ENCODE data around the gene TRIM54.
A peak's percentile ranks its signal among the peaks of the same experiment; 100 is the strongest.

Gene TRIM54

DNA sequence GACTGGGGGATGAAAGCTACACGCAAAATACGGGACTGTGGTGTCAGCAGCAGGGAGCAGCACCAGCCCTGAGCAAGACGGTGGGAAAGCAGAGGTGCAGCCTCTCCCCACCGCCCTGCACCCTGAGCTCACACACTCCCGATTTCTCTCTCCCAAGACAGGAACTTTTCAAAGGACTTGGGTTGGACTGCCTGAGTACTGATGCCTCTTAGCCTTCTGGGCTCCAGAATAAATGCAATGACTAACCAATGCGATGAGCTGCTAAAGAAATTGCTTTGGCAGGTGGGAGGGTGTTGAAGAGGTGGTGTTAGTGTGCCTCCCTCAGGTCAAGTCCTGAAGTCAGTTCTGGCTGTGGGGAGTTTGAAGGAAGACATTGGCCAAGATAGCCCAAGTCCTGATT lies 9.6 kb downstream of the TRIM54 start:
- ChIA-PET CTCF (interaction anchor here (0.6 to 17.4 kb wide), 14 partner anchors 10 to 331 kb away, joined by 3 to 211 read pairs (median 4); partner anchors contain the start of genes KHK and TRIM54), POLR2A (no interaction called here)
- Histone ChIP-seq H3K27ac (ENCODE audit: extremely low read depth, low read depth, low read length) (no peak overlapping the region), H3K36me3 (ENCODE audit: control insufficient read depth in 2 of 2, insufficient read depth in 1 of 2, low read length in 2 of 2) (no peaks in the 10 kb centered on the region), H3K4me1 (ENCODE audit: control insufficient read depth, insufficient read depth, low read length) (peaks cover 13% of the 10 kb centered on the region), H3K9me3 (ENCODE audit: control insufficient read depth, insufficient read depth, low read depth, low read length) (no peaks in the 10 kb centered on the region), H3K4me3 (ENCODE audit: low read depth, low read length) (no peak overlapping the region)
- TF ChIP-seq BCL11B (tag by site-specific recombination; IDR thresholded peaks at IDR 0.05; ENCODE audit: low read depth) = no peak
- TF ChIP-seq ZEB2 (tag by site-specific recombination; IDR thresholded peaks at IDR 0.05) = no peak
- TF ChIP-seq, protein P1, sequence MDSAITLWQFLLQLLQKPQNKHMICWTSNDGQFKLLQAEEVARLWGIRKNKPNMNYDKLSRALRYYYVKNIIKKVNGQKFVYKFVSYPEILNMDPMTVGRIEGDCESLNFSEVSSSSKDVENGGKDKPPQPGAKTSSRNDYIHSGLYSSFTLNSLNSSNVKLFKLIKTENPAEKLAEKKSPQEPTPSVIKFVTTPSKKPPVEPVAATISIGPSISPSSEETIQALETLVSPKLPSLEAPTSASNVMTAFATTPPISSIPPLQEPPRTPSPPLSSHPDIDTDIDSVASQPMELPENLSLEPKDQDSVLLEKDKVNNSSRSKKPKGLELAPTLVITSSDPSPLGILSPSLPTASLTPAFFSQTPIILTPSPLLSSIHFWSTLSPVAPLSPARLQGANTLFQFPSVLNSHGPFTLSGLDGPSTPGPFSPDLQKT (IDR thresholded peaks at IDR 0.05; ENCODE audit: borderline replicate concordance, low read depth, low read length) = no peak
- TF ChIP-seq ZNF24 (tag by site-specific recombination; IDR thresholded peaks at IDR 0.05) = no peak
- TF ChIP-seq ZFHX2 (tag by site-specific recombination; conservative IDR thresholded peaks at IDR 0.05) = peak; percentile 54
- TF ChIP-seq TCF7L2 (IDR thresholded peaks at IDR 0.05; ENCODE audit: borderline replicate concordance, low read depth, low read length) = no peak
- peak; percentile 44 for TF ChIP-seq ZNF654 (tag by site-specific recombination; IDR thresholded peaks at IDR 0.05; ENCODE audit: low read depth)
- no peak for TF ChIP-seq ZFP37 (tag by site-specific recombination; IDR thresholded peaks at IDR 0.05)
- no peak for TF ChIP-seq ZNF830 (tag by site-specific recombination; IDR thresholded peaks at IDR 0.05; ENCODE audit: low read depth)
- no peak for TF ChIP-seq ZNF660 (tag by site-specific recombination; IDR thresholded peaks at IDR 0.05)
- no peak for TF ChIP-seq ZNF571 (tag by site-specific recombination; IDR thresholded peaks at IDR 0.05)
- 0 out of 2 replicates have a peak, but pooled peaks have one; percentile 16 for TF ChIP-seq TRIM28 (IDR thresholded peaks at IDR 0.05; ENCODE audit: borderline replicate concordance, low read length)
- TF ChIP-seq SETDB1 (IDR thresholded peaks at IDR 0.05; ENCODE audit: insufficient read length, low read length) = no peak
- TF ChIP-seq, protein P2, sequence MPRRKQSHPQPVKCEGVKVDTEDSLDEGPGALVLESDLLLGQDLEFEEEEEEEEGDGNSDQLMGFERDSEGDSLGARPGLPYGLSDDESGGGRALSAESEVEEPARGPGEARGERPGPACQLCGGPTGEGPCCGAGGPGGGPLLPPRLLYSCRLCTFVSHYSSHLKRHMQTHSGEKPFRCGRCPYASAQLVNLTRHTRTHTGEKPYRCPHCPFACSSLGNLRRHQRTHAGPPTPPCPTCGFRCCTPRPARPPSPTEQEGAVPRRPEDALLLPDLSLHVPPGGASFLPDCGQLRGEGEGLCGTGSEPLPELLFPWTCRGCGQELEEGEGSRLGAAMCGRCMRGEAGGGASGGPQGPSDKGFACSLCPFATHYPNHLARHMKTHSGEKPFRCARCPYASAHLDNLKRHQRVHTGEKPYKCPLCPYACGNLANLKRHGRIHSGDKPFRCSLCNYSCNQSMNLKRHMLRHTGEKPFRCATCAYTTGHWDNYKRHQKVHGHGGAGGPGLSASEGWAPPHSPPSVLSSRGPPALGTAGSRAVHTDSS (tag by site-specific recombination; IDR thresholded peaks at IDR 0.05) = no peak
- TF ChIP-seq, protein P3, sequence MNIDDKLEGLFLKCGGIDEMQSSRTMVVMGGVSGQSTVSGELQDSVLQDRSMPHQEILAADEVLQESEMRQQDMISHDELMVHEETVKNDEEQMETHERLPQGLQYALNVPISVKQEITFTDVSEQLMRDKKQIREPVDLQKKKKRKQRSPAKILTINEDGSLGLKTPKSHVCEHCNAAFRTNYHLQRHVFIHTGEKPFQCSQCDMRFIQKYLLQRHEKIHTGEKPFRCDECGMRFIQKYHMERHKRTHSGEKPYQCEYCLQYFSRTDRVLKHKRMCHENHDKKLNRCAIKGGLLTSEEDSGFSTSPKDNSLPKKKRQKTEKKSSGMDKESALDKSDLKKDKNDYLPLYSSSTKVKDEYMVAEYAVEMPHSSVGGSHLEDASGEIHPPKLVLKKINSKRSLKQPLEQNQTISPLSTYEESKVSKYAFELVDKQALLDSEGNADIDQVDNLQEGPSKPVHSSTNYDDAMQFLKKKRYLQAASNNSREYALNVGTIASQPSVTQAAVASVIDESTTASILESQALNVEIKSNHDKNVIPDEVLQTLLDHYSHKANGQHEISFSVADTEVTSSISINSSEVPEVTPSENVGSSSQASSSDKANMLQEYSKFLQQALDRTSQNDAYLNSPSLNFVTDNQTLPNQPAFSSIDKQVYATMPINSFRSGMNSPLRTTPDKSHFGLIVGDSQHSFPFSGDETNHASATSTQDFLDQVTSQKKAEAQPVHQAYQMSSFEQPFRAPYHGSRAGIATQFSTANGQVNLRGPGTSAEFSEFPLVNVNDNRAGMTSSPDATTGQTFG (tag by site-specific recombination; IDR thresholded peaks at IDR 0.05; ENCODE audit: borderline replicate concordance) = no peak
- TF ChIP-seq MEIS1 (CRISPR knock-in tag; IDR thresholded peaks at IDR 0.05; ENCODE audit: borderline replicate concordance) = no peak
- TF ChIP-seq ZNF114 (tag by site-specific recombination; IDR thresholded peaks at IDR 0.05) = no peak
- peak; percentile 76 for TF ChIP-seq ZBTB17 (tag by site-specific recombination; IDR thresholded peaks at IDR 0.05)
- no peak for TF ChIP-seq ZNF560 (tag by site-specific recombination; IDR thresholded peaks at IDR 0.05; ENCODE audit: borderline replicate concordance)
- TF ChIP-seq, protein P4, sequence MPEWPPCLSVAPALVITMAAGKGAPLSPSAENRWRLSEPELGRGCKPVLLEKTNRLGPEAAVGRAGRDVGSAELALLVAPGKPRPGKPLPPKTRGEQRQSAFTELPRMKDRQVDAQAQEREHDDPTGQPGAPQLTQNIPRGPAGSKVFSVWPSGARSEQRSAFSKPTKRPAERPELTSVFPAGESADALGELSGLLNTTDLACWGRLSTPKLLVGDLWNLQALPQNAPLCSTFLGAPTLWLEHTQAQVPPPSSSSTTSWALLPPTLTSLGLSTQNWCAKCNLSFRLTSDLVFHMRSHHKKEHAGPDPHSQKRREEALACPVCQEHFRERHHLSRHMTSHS (tag by site-specific recombination; IDR thresholded peaks at IDR 0.05) = no peak
- TF ChIP-seq, protein P5, sequence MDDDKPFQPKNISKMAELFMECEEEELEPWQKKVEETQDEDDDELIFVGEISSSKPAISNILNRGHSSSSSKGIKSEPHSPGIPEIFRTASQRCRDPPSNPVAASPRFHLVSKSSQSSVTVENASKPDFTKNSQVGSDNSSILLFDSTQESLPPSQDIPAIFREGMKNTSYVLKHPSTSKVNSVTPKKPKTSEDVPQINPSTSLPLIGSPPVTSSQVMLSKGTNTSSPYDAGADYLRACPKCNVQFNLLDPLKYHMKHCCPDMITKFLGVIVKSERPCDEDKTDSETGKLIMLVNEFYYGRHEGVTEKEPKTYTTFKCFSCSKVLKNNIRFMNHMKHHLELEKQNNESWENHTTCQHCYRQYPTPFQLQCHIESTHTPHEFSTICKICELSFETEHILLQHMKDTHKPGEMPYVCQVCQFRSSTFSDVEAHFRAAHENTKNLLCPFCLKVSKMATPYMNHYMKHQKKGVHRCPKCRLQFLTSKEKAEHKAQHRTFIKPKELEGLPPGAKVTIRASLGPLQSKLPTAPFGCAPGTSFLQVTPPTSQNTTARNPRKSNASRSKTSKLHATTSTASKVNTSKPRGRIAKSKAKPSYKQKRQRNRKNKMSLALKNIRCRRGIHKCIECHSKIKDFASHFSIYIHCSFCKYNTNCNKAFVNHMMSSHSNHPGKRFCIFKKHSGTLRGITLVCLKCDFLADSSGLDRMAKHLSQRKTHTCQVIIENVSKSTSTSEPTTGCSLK (tag by site-specific recombination; IDR thresholded peaks at IDR 0.05) = no peak
- peak; percentile 44; the same call in 1 of the 2 replicates for TF ChIP-seq ZNF600 (tag by site-specific recombination; IDR thresholded peaks at IDR 0.05)
- TF ChIP-seq, protein P6, sequence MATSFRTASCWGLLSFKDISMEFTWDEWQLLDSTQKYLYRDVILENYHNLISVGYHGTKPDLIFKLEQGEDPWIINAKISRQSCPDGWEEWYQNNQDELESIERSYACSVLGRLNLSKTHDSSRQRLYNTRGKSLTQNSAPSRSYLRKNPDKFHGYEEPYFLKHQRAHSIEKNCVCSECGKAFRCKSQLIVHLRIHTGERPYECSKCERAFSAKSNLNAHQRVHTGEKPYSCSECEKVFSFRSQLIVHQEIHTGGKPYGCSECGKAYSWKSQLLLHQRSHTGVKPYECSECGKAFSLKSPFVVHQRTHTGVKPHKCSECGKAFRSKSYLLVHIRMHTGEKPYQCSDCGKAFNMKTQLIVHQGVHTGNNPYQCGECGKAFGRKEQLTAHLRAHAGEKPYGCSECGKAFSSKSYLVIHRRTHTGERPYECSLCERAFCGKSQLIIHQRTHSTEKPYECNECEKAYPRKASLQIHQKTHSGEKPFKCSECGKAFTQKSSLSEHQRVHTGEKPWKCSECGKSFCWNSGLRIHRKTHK (tag by site-specific recombination; IDR thresholded peaks at IDR 0.05) = no peak
- no peak for TF ChIP-seq GLIS2 (tag by site-specific recombination; IDR thresholded peaks at IDR 0.05)
- TF ChIP-seq ZIC2 (tag by site-specific recombination; IDR thresholded peaks at IDR 0.05) = no peak
- no peak for TF ChIP-seq ZNF510 (tag by site-specific recombination; IDR thresholded peaks at IDR 0.05; ENCODE audit: insufficient replicate concordance)
- TF ChIP-seq ZNF16 (tag by site-specific recombination; IDR thresholded peaks at IDR 0.05; ENCODE audit: low read depth) = no peak
- TF ChIP-seq EGR2 (tag by site-specific recombination; IDR thresholded peaks at IDR 0.05; ENCODE audit: low read depth) = peak; percentile 55; the same call in 1 of the 2 replicates
- TF ChIP-seq ZNF521 (tag by site-specific recombination; IDR thresholded peaks at IDR 0.05) = no peak
